GM19468 (cell line): ENCODE measurements around the gene NDUFAF8.

Experiments used
- ATAC-seq: cut with Tn5 transposase; IDR thresholded peaks from one replicate; pipeline ENCODE4 v1.9.1; 2021; ENCODE audit warnings: mild to moderate bottlenecking, moderate library complexity, moderate number of reproducible peaks; ENCODE audit not compliant: unreplicated experiment; ENCODE audit errors: extremely low read depth

The NDUFAF8 gene

GRCh38 chr17:81285894-81286293 is 46.8 kb downstream of the NDUFAF8 start:
- ATAC-seq: no peak

GRCh38 chr17:81286491-81287145 is 47.5 kb downstream of the NDUFAF8 start:
- ATAC-seq: no peak

GRCh38 chr17:81287152-81287551 is 48.0 kb downstream of the NDUFAF8 start:
- no peak for ATAC-seq

GRCh38 chr17:81287741-81288430 is 48.8 kb downstream of the NDUFAF8 start:
- ATAC-seq: no peak

- no peak for ATAC-seq
Measured at GRCh38 chr17:81288715-81289114, 49.6 kb downstream of the NDUFAF8 start.

- no peak for ATAC-seq
Measured at GRCh38 chr17:81289627-81290026, 50.5 kb downstream of the NDUFAF8 start.

- ATAC-seq: no peak
Measured at GRCh38 chr17:81290230-81290629, 51.1 kb downstream of the NDUFAF8 start.
